Ovary (tissue), 3 donors: ENCODE results near the gene AUTS2.

ENCODE experiments used
- EP300 ChIP-seq: sonication (generic); formaldehyde crosslinking; IDR thresholded peaks from one replicate; pipeline ENCODE4 v1.6.1; 2017; ENCODE audit warnings: antibody characterized with exemption
- POLR2A ChIP-seq: fragments of 450-650 bp; IDR thresholded peaks from one replicate; pipeline ENCODE4 v1.6.1; 2017; ENCODE audit warnings: antibody characterized with exemption, mild to moderate bottlenecking, moderate library complexity
- TF ChIP-seq, protein P1 (sequence below), 3 donors: fragments of 450-650 bp in 2 of 3; fragments of 200-600 bp in 1 of 3; IDR thresholded peaks; one replicate each; pipeline versions ENCODE4 v1.5.1 to v1.8.0; 2016 to 2022; ENCODE audit warnings: antibody characterized with exemption in 3 of 3, mild to moderate bottlenecking in 1 of 3
- donor health status: DM: no; HTN: no; CAD: no.

DNA sequence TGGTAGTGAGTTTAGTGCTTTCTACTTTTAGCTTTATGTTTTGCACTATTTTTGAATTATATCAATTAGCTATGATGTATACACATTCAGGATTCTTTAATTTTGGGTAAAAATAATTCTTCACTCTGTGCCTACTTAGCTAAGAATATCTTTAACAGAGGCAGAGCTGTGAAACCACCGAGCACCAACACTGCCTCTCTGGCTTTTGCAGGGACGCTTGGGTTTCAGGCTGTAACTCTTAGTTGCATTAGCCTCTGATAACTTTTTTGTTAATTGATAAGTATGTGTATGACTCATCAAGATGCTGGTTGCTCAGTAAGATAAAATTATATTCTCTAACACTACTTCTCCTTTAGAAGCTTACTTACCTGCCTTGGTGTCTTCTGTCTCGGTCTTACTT lies 738.3 kb downstream of the AUTS2 start:
- TF ChIP-seq, protein P1, sequence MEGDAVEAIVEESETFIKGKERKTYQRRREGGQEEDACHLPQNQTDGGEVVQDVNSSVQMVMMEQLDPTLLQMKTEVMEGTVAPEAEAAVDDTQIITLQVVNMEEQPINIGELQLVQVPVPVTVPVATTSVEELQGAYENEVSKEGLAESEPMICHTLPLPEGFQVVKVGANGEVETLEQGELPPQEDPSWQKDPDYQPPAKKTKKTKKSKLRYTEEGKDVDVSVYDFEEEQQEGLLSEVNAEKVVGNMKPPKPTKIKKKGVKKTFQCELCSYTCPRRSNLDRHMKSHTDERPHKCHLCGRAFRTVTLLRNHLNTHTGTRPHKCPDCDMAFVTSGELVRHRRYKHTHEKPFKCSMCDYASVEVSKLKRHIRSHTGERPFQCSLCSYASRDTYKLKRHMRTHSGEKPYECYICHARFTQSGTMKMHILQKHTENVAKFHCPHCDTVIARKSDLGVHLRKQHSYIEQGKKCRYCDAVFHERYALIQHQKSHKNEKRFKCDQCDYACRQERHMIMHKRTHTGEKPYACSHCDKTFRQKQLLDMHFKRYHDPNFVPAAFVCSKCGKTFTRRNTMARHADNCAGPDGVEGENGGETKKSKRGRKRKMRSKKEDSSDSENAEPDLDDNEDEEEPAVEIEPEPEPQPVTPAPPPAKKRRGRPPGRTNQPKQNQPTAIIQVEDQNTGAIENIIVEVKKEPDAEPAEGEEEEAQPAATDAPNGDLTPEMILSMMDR (IDR thresholded peaks at IDR 0.05), result no peak
- TF ChIP-seq POLR2A, result no peak
- TF ChIP-seq EP300, result no peak
